Stimulated activated effector memory CD8-positive, alpha-beta T cell treated with anti-CD3 and anti-CD28 coated beads, Interleukin-12 subunit alpha, Interleukin-12 subunit beta, amount 100 ng/mL, for 72 hours (primary cell): ENCODE results near the gene COMMD9.

Experiments
- ATAC-seq: fragments of 150-1000 bp; cut with Tn5 transposase; 2 replicates; pipeline ENCODE4 v1.10.0; 2021
- DNase-seq, 2 donors: peaks; one replicate each; pipeline ENCODE4 v3.0.0; 2021 to 2022; ENCODE audit warnings: low spot score in 2 of 2
- H3K27ac Mint-ChIP-seq: one replicate; pipeline ENCODE4 v1.8.0; 2022; ENCODE audit warnings: mild to moderate bottlenecking, mixed read lengths
- H3K36me3 Mint-ChIP-seq: one replicate; pipeline ENCODE4 v1.8.0; 2022; ENCODE audit warnings: mild to moderate bottlenecking, mixed read lengths
- H3K4me1 Mint-ChIP-seq: one replicate; pipeline ENCODE4 v1.8.0; 2022; ENCODE audit warnings: mixed read lengths
- H3K4me3 Mint-ChIP-seq: one replicate; pipeline ENCODE4 v1.8.0; 2022; ENCODE audit warnings: mild to moderate bottlenecking, mixed read lengths
- H3K9me3 Mint-ChIP-seq: one replicate; pipeline ENCODE4 v1.8.0; 2022; ENCODE audit warnings: mixed read lengths

COMMD9 gene

DNA sequence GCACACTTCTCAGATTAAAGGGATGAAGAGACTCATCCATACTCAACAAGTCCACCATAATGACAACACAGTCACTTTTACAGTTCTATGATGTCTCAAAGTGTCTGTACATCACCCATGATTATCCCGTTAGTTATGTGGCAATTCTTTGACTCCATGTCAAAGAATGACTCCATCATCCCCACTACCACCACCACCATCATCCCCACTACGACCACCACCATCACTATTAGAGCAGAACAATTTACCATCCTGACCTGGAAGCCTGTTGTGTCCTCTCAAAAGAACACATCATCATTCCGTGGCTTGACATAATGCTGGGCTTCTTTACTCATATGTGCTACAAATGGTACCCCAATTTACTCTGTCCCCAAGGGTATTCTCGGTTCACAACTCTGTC is 20.6 kb upstream of the COMMD9 start:
- DNase-seq = no peak
- Mint-ChIP-seq H3K4me3 (no peak overlapping the region), H3K9me3 (no peaks in the 10 kb centered on the region), H3K27ac (no peak overlapping the region), H3K4me1 (peaks cover 20% of the 10 kb centered on the region), H3K36me3 (no peaks in the 10 kb centered on the region)
- no peak for ATAC-seq

DNA sequence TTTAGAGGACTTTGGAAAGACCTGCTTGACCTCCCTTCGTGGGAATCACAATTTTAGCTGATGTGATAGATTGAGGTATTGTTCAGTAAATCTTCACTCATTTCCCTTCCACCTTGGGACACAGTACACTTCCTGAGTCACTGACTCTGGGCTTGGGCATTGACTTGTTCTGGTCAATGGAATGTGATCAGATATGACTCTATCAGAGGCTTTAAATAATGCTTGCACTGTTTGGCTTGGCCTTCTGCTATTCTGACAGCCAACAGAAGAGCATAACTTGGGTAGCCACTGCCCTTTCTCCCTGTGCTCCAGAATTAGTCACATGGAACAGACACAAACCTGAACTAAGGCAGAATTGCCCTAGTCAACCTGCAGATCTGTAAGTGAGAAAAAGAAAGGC is 19.4 kb upstream of the COMMD9 start:
- Mint-ChIP-seq H3K27ac (no peak overlapping the region), H3K4me3 (no peak overlapping the region), H3K36me3 (no peaks in the 10 kb centered on the region), H3K4me1 (peaks cover 20% of the 10 kb centered on the region), H3K9me3 (no peaks in the 10 kb centered on the region)
- DNase-seq (no peak), ATAC-seq (no peak)

GRCh38 chr11:36306888-36307287 is 17.7 kb upstream of the COMMD9 start:
- Mint-ChIP-seq H3K27ac (peak overlapping the region; percentile 43), H3K9me3 (no peaks in the 10 kb centered on the region), H3K4me3 (no peak overlapping the region), H3K4me1 (peaks cover 12% of the 10 kb centered on the region), H3K36me3 (no peaks in the 10 kb centered on the region)
- DNase-seq (no peak), ATAC-seq (no peak)

- Mint-ChIP-seq H3K9me3 (no peaks in the 10 kb centered on the region), H3K27ac (no peak overlapping the region), H3K4me1 (peaks cover 12% of the 10 kb centered on the region), H3K36me3 (no peaks in the 10 kb centered on the region), H3K4me3 (no peak overlapping the region)
- DNase-seq (no peak), ATAC-seq (no peak)
Observed at GRCh38 chr11:36305047-36305446, 15.8 kb upstream of the COMMD9 start.

- no peak overlapping the region for H3K27ac Mint-ChIP-seq
- H3K36me3 Mint-ChIP-seq = no peaks in the 10 kb centered on the region
- no peaks in the 10 kb centered on the region for H3K9me3 Mint-ChIP-seq
- ATAC-seq = no peak
- no peak for DNase-seq
- H3K4me1 Mint-ChIP-seq = peaks cover 12% of the 10 kb centered on the region
- H3K4me3 Mint-ChIP-seq = no peak overlapping the region
Observed at GRCh38 chr11:36304351-36304750, 15.1 kb upstream of the COMMD9 start.

DNA sequence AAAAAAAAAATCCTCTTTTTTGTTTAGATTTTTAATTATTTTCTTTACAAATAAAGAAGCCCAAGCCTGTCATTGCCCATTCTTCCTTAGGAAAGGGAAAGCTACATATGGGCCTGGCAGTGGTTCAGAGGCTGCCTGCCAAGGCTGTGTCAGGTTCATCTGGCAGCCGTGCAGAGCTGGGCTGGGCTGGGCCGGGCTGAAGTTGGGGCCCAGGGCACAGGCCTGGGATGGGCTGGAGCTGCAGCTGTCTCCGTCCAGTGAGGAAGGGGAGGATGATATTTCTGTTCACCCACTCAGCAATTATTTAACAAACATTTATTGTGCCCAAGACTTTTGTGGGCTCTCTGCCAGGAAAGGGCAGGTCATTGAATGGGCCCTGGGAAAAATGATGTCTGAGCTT is 11.4 kb upstream of the COMMD9 start:
- Mint-ChIP-seq H3K27ac (no peak overlapping the region), H3K4me3 (no peak overlapping the region), H3K9me3 (no peaks in the 10 kb centered on the region), H3K36me3 (no peaks in the 10 kb centered on the region), H3K4me1 (no peaks in the 10 kb centered on the region)
- no peak for DNase-seq
- no peak for ATAC-seq

DNA sequence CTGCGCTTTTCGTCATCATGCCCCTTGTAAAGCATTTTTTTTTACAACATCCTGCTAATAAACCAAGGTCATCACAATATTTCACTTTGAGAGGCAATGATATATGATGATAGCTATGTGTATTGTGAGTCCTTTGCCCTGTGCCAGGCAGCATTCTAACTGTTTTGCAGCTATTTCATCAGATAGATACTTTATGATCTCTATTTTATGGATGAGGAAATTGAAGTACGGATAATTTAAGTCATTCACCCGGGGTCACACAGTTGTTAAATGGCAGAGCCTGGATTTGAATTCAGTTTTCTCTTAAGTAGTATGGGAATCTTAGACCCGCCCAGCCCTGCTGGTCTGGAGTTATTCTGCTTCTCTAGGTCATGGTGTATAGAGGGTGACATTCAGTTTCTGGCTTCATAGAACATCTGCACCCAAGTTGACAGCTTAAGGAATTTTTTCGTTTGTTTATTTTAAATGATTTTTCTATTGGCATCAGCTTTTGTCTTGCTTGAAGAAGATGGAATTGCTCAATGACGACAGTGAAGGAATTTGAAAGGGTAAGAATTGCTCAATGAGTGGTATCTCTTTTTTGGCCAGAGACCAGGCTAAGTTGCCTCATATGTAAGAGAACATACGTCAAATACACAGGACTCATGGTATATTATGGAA is 7.8 kb upstream of the COMMD9 start:
- no peaks in the 10 kb centered on the region for H3K9me3 Mint-ChIP-seq
- no peak for DNase-seq
- H3K4me3 Mint-ChIP-seq = no peak overlapping the region
- peaks cover 5% of the 10 kb centered on the region for H3K4me1 Mint-ChIP-seq
- no peak overlapping the region for H3K27ac Mint-ChIP-seq
- ATAC-seq = no peak
- H3K36me3 Mint-ChIP-seq = no peaks in the 10 kb centered on the region

- DNase-seq (no peak), ATAC-seq (no peak)
- H3K4me3 Mint-ChIP-seq = no peak within 1 kb of the TSS
- no peak within 1 kb of the TSS for H3K27ac Mint-ChIP-seq
- no peaks in the 10 kb centered on the region for H3K36me3 Mint-ChIP-seq
- peaks cover 5% of the 10 kb centered on the region for H3K4me1 Mint-ChIP-seq
- H3K9me3 Mint-ChIP-seq = no peaks in the 10 kb centered on the region
Observed at GRCh38 chr11:36295926-36296325, 6.7 kb upstream of the COMMD9 start, which contains the start of gene PRR5L. PRR5L (plus strand) TSS chr11:36296288; CDS start chr11:36401122, 104,834 bp downstream.

DNA sequence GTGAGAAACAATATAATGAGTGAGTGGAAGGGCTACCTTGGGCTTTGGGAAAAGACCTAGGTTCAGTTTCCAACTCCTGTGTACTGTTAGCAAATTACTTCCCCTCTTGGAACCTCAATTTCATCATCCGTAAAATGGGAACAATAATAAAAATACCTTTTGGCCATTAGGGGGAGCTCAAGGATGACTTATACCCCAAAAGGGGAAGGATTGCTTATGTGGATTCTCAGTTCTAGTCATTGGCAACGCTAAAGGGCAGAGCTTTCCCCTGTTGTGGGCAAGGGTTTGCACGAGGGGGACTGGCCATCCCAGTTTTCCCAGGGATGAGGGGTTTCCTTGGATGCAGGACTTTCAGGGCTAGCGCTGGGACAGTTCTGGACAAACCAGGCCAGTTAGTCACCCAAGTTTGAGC is 3.1 kb upstream of the COMMD9 start:
- Mint-ChIP-seq H3K9me3 (no peaks in the 10 kb centered on the region), H3K27ac (no peak overlapping the region), H3K36me3 (peaks cover 11% of the 10 kb centered on the region), H3K4me3 (no peak overlapping the region), H3K4me1 (peaks cover 39% of the 10 kb centered on the region)
- DNase-seq = peak in 1 of 2 donors; percentile 57
- no peak for ATAC-seq

DNA sequence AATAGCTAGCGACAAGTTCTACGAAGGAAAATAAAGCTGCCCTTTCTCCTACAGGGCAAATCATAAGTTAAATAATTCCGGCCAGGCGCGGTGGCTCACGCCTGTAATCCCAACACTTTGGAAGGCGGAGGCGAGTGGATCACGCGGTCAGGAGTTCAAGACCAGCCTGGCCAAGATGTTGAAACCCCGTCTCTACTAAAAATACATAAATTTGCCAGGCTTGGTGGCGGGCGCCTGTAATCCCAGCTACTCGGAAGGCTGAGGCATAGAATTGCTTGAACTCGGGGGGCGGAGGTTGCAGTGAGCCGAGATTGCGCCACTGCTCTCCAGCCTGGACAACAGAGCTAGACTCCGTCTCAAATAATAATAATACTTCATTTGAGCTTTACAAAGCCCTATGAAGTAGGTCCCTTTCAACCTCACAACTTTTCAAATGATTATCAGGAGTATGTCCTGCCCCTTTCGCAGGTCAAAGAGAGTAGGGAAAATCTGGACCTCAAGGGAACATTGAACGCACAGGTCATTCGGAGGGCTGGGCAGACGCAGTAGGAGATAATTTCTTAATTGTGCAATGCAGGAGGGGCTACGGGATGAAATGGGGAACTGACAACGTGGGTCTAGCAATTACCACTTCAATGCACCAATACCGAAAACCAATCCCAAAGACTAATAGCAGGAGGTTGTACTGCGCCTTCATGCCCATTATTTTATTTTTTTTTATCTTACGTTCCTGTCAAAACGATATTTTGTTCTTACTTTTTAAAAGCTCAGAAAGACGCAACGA is 590 bp downstream of the COMMD9 start:
- Mint-ChIP-seq H3K9me3 (no peaks in the 10 kb centered on the region), H3K4me3 (peak overlapping the region; percentile 90), H3K36me3 (peaks cover 11% of the 10 kb centered on the region), H3K27ac (peak overlapping the region; percentile 93), H3K4me1 (peaks cover 47% of the 10 kb centered on the region)
- no peak for ATAC-seq
- no peak for DNase-seq

GRCh38 chr11:36282926-36283325 is 6.3 kb downstream of the COMMD9 start:
- H3K36me3 Mint-ChIP-seq = peaks cover 11% of the 10 kb centered on the region
- H3K27ac Mint-ChIP-seq = no peak overlapping the region
- H3K9me3 Mint-ChIP-seq = no peaks in the 10 kb centered on the region
- no peak overlapping the region for H3K4me3 Mint-ChIP-seq
- no peak for ATAC-seq
- DNase-seq = no peak
- H3K4me1 Mint-ChIP-seq = peaks cover 26% of the 10 kb centered on the region

DNA sequence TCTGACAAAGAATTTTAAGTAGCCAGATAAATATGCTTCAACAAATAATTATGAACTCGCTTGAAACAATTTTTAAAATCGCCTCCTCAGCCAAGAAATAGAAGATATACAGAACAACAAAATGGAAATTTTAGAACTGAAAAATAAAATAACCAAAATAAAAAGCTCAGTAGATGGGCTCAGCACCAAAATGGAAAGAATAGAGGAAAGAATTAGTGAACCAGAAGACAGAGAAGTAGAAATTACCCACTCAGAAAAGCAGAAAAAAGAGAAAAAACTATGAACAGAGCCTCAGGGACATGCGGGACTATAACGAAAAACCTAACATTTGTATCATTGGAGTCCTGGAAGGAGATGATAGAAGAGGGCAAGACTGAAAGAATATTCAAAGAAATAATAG is 7.4 kb downstream of the COMMD9 start:
- DNase-seq = no peak
- Mint-ChIP-seq H3K36me3 (peaks cover 21% of the 10 kb centered on the region), H3K4me1 (peaks cover 19% of the 10 kb centered on the region), H3K4me3 (no peak overlapping the region), H3K9me3 (no peaks in the 10 kb centered on the region), H3K27ac (no peak overlapping the region)
- ATAC-seq = no peak

DNA sequence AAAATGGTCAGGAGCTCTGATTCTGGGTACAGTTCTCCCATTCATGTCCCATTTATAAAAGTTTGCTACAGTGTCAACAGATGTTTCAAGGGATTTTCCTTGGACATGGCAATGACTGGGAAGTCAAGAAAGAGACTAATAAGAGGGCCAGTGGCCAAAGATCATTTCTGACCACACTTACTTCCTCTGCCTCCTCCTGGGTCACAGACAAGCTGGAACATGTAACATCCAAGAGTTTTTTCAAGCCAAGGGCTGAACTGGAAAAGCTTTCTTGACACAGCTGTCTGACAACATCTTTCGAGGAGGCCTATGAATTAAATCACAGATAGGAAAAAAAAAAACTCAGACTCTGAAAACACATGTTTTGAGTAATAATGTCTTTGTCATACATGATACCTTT is 8.7 kb downstream of the COMMD9 start:
- Mint-ChIP-seq H3K4me1 (peaks cover 19% of the 10 kb centered on the region), H3K36me3 (peaks cover 31% of the 10 kb centered on the region), H3K4me3 (no peak overlapping the region), H3K27ac (no peak overlapping the region), H3K9me3 (no peaks in the 10 kb centered on the region)
- ATAC-seq (no peak), DNase-seq (no peak)

DNA sequence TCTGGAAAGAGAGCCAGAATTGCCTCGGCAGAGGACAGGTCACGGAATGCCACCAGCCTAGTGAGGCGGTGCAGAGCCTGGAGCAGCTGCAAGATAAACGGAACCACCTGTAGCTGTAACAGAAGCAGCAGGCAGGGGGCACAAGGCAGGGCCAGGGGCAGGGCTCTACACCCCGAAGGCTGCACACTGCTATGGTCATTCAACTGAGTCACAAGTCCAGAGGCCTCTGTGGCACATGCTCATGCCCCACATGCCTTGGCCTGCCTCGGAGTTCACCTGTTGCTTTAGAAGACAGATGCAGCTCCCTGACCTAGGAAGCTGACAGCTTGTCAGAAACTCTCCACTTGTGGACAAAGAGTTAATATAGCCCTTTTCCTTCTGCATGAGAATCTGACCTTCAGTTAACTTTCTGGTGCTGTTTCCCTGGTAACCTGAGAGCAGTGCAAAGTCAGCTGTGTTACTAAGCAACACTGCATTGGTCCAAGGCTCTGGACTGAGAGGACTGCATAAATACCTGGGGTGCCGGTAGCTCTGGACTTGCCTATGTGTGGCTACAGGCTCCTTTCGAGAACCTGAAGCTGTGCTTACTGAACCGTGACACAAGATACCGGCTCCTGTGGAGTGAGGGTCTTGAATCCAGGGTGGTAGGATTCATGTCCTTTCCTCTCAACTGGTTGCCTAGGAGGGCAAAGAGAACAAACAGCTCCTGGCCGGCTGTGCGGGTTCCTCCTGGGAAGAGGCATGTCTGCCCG is 10.5 kb downstream of the COMMD9 start:
- ATAC-seq (no peak), DNase-seq (no peak)
- H3K36me3 Mint-ChIP-seq = peaks cover 49% of the 10 kb centered on the region
- H3K9me3 Mint-ChIP-seq = no peaks in the 10 kb centered on the region
- peaks cover 13% of the 10 kb centered on the region for H3K4me1 Mint-ChIP-seq
- no peak overlapping the region for H3K27ac Mint-ChIP-seq
- H3K4me3 Mint-ChIP-seq = no peak overlapping the region

DNA sequence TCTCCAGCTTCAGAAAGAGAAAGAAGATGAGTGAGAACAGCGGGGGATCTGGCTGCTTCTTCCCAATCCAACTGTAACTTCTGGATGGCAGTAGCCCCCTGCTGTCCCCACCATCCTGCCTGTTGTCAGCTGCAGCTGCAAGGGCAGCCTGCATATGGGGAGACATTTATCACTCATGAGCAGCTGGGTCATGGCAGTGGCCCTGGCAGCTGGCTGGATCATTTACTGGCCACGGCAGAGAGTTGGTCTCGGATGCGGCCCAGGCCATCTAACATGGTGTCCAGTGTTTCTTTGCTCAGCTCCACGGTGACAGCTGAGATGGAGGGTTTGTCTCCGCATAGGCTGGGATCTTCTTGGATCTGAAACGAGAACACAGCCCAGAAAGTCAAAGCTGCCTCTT is 14.8 kb downstream of the COMMD9 start:
- no peaks in the 10 kb centered on the region for H3K4me1 Mint-ChIP-seq
- H3K4me3 Mint-ChIP-seq = no peak overlapping the region
- no peak for ATAC-seq
- no peaks in the 10 kb centered on the region for H3K9me3 Mint-ChIP-seq
- peaks cover 60% of the 10 kb centered on the region for H3K36me3 Mint-ChIP-seq
- no peak for DNase-seq
- no peak overlapping the region for H3K27ac Mint-ChIP-seq

DNA sequence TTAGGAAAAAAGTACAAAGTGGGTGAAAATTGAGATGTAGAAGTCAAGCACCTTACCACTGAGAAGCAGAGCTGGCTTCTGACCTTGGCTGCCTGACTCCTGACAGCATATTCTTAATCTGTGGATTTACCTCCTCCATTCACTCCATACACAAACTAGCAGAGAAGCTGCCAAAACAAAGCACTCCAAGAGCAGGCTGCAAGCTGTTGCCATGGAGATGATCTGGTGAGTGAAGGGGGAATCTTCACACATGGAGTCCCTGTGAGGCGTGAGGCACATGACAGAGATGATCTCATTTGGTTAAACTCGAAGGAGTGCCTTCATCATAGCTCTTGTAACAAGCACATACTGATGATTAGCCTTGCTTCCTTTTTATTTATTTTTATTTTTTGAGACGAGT is 16.1 kb downstream of the COMMD9 start:
- no peak for ATAC-seq
- peaks cover 59% of the 10 kb centered on the region for H3K36me3 Mint-ChIP-seq

More for the DNA sequence above, 16.1 kb downstream of the COMMD9 start:
- no peaks in the 10 kb centered on the region for H3K9me3 Mint-ChIP-seq
- no peaks in the 10 kb centered on the region for H3K4me1 Mint-ChIP-seq
- H3K4me3 Mint-ChIP-seq = no peak overlapping the region
- H3K27ac Mint-ChIP-seq = no peak overlapping the region
- DNase-seq = no peak
